Progenitor cell of endocrine pancreas (in vitro differentiated cells): ENCODE measurements around the gene MXD4. TPM values are rescaled to one million over a fixed set of nuclear protein-coding genes. Genes with fewer than 3 reads are reported as not detected.

ENCODE experiments used
- DNase-seq: peaks from one replicate; pipeline ENCODE4 v3.0.0; 2021; ENCODE audit warnings: low spot score; ENCODE audit not compliant: unreplicated experiment
- H3K27ac Mint-ChIP-seq: 2 replicates; pipeline ENCODE4 v1.8.0; 2021; ENCODE audit warnings: mild to moderate bottlenecking, moderate library complexity, mixed read lengths
- H3K27me3 Mint-ChIP-seq: 2 replicates; pipeline ENCODE4 v1.8.0; 2021; ENCODE audit warnings: mixed read lengths
- H3K36me3 Mint-ChIP-seq: 2 replicates; pipeline ENCODE4 v1.8.0; 2022; ENCODE audit warnings: mixed read lengths; ENCODE audit not compliant: insufficient read depth
- H3K4me1 Mint-ChIP-seq: 2 replicates; pipeline ENCODE4 v1.8.0; 2021; ENCODE audit warnings: low read depth, mixed read lengths
- H3K4me3 Mint-ChIP-seq: 2 replicates; pipeline ENCODE4 v1.8.0; 2021; ENCODE audit warnings: low read depth, mild to moderate bottlenecking, moderate library complexity, mixed read lengths
- H3K9me3 Mint-ChIP-seq: 2 replicates; pipeline ENCODE4 v1.8.0; 2021; ENCODE audit warnings: low read depth, mixed read lengths
- total RNA-seq: library from RNA; stranded (reverse); gene quantifications from 2 replicates; pipeline ENCODE4 v1.2.1, GENCODE V29; 2021
- TF ChIP-seq, protein P1 (sequence below): fragments of 200-600 bp; sonication (generic); IDR thresholded peaks from one replicate; pipeline ENCODE4 v1.5.0; 2021; ENCODE audit warnings: antibody characterized with exemption, mild to moderate bottlenecking; ENCODE audit not compliant: unreplicated experiment

Gene MXD4
- total RNA-seq, 1 donor from 2014 or later: 121 TPM

DNA sequence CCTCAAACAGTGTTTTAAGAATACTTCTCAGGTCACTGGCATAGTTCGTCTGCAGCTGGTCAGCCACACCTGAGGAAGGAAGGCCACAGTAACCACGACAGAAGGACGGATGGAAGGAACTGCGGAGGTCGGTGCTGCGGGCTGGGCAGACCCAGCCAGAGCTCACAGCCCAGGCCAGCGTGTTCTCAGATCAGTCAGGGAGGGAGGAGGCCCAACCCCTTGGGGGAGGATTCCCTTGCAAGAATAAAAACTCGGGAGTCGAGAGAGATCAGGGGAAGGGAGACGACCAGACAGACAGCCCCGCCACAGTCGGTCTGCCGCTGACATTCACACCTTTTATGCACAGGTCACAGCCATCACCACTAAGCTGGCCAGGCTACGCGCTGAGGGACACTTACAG is 11.3 kb upstream of the MXD4 start:
- no peak for DNase-seq
- H3K4me3 Mint-ChIP-seq: no peak overlapping the region
- H3K9me3 Mint-ChIP-seq: no peaks in the 10 kb centered on the region
- peaks cover 5% of the 10 kb centered on the region for H3K27me3 Mint-ChIP-seq
- TF ChIP-seq, protein P1, sequence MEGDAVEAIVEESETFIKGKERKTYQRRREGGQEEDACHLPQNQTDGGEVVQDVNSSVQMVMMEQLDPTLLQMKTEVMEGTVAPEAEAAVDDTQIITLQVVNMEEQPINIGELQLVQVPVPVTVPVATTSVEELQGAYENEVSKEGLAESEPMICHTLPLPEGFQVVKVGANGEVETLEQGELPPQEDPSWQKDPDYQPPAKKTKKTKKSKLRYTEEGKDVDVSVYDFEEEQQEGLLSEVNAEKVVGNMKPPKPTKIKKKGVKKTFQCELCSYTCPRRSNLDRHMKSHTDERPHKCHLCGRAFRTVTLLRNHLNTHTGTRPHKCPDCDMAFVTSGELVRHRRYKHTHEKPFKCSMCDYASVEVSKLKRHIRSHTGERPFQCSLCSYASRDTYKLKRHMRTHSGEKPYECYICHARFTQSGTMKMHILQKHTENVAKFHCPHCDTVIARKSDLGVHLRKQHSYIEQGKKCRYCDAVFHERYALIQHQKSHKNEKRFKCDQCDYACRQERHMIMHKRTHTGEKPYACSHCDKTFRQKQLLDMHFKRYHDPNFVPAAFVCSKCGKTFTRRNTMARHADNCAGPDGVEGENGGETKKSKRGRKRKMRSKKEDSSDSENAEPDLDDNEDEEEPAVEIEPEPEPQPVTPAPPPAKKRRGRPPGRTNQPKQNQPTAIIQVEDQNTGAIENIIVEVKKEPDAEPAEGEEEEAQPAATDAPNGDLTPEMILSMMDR: no peak
- H3K4me1 Mint-ChIP-seq: peaks cover 10% of the 10 kb centered on the region
- no peaks in the 10 kb centered on the region for H3K36me3 Mint-ChIP-seq
- no peak overlapping the region for H3K27ac Mint-ChIP-seq

DNA sequence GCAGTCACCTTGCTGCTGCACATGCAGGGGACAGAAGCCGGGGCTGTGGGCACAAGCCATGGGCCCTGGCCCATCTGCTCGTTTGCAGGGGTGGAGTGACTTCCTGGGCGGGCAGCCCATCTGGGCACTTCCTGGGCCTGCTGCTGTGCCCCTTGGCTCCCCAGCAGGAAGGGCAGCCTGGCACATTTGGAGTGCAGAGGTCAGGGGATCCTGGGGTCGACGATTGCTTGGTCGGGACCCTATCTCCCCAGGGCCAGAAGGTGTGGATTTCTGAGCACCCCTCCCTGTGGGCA is 10.9 kb upstream of the MXD4 start:
- Mint-ChIP-seq H3K36me3 (no peaks in the 10 kb centered on the region), H3K27me3 (peaks cover 5% of the 10 kb centered on the region), H3K9me3 (no peaks in the 10 kb centered on the region), H3K4me1 (peaks cover 10% of the 10 kb centered on the region), H3K27ac (no peak overlapping the region), H3K4me3 (no peak overlapping the region)
- TF ChIP-seq, protein P1: no peak
- DNase-seq: no peak

DNA sequence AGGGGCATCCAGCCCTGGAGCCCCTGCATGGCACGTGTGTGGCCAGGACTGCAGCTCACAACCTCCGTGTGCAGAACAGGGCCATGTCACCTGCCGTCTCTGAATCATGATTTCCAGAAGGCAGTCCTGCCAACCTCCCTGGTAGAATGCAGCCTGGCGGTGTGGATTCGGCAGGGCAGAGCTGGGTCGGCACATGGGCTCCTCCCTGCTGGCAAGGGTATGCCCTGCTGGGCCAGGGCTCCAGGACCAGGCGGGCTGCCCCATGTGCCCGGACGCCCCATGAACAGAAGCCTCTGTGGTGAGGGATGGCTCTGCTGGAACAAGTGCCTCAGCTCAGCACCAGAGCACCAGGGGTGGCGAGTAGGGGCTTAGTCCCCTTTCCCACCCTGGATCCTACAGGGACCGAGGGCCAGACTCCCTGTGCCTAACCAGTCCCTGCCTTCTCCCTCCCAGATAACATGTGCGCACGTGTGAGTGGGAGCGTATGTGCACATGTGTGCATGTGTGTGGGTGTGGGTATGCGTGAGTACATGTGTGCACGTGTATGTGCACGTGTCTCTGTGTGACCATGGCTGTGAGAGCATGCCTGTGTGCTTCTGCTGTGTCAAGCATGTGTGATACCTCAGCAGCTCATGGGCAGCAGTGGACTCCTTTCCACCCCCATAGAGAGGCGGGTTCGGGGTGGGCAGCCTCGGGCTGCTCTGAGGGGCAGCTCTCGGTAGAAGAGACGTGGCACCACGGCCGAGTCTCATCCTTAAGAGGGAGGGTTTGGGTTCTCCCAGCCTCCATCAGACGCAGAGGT is 10.3 kb upstream of the MXD4 start:
- Mint-ChIP-seq H3K9me3 (no peaks in the 10 kb centered on the region), H3K4me3 (no peak overlapping the region), H3K36me3 (no peaks in the 10 kb centered on the region), H3K27me3 (peaks cover 5% of the 10 kb centered on the region), H3K27ac (no peak overlapping the region), H3K4me1 (peaks cover 10% of the 10 kb centered on the region)
- TF ChIP-seq, protein P1: no peak
- DNase-seq: no peak

DNA sequence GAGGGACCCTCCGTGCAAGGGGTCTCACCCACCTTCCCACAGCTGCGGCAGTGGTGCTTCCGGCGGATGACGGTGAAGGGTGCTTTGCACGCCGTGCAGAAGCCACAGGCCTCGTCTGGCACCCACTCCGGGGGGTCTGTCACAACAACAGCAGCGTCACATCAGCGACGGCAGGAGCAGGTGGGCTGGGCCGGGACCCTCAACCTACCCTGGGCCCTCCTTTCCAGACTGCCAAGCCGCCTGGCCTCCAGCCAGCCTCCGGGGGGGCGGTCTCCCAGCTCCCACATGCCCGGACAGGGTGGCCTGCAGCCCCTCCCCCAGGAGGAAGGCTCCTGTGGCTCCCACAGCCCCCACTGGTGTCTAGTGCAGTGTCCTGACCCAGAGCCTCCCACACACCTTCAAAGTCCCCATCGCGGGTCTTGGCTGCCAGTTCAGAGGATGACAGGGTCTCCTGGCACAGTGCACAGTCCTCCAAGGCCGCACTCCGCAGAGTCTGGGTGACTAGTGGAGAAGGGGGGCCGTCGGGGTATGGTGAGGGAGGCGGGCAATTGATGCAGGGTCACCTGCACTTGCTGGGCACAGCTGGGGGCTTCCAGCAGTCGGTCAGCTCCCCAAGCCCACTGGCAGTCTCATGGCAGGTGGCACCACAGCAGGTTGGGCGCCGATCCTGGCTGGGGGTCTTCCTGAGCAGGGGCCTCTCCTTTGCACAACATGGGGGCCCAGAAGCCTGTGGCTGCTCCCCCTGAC is 9.5 kb upstream of the MXD4 start:
- H3K4me1 Mint-ChIP-seq: peaks cover 10% of the 10 kb centered on the region
- H3K27ac Mint-ChIP-seq: no peak overlapping the region
- H3K27me3 Mint-ChIP-seq: peaks cover 5% of the 10 kb centered on the region
- H3K4me3 Mint-ChIP-seq: no peak overlapping the region
- no peak for DNase-seq
- TF ChIP-seq, protein P1: no peak
- no peaks in the 10 kb centered on the region for H3K9me3 Mint-ChIP-seq
- no peaks in the 10 kb centered on the region for H3K36me3 Mint-ChIP-seq

DNA sequence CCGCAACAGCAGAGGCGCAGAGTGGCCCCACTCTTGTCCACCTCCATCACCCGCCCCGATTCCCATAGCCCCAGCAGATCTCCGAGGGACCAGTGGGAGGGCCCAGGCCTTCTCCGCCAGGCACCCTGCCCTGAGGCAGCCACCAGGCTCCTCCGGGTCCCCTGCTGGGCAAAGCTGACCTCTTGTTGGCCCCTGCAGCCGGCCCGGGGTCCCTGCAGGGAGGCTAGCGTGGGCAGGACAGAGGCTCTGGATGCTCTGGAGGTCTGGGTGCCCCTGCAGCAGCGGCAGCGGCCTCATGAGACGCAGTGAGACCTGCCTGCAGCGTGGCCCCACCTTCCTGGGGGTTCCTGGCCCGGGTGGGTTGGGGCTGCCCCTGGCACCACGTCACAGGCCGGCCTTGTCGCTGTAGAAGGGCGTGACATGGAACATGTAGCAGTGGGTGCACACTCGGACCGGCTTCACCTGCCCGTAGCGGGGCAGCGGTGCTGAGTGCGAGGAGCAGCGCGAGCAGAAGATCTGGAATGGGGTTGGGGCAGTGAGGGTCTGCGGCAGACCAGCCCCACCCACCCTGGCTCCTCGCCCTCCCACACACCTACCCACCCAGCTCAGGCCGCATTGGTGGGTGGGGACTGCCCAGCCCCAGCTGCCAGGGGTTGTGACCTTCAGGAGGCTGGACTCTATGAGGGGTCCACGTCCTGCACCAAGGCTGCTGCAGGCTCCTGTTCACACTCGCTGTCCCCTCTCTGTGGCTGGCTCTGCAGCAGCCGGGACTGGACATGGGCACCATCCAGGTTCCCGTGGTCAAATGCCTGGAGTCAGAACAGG is 8.6 kb upstream of the MXD4 start:
- Mint-ChIP-seq H3K9me3 (no peaks in the 10 kb centered on the region), H3K27me3 (peaks cover 5% of the 10 kb centered on the region), H3K27ac (no peak overlapping the region), H3K4me3 (no peak overlapping the region), H3K4me1 (peaks cover 10% of the 10 kb centered on the region), H3K36me3 (no peaks in the 10 kb centered on the region)
- TF ChIP-seq, protein P1: no peak
- no peak for DNase-seq
